Neural cell (in vitro differentiated cells): ENCODE results near the gene NBL1.

Experiments used
- EP300 ChIP-seq: fragments of 450-650 bp; conservative IDR thresholded peaks from 2 replicates; pipeline ENCODE4 v1.6.1; 2014; ENCODE audit warnings: antibody characterized with exemption, mild to moderate bottlenecking, moderate library complexity; ENCODE audit not compliant: poor library complexity, severe bottlenecking
- EZH2 ChIP-seq: fragments of 200-600, 300-800 bp; shearing (Covaris generic), sonication (generic); IDR thresholded peaks from 2 replicates; pipeline ENCODE4 v1.6.1; 2014; ENCODE audit warnings: antibody characterized with exemption, low read length, borderline replicate concordance, mild to moderate bottlenecking; ENCODE audit not compliant: insufficient read depth, poor library complexity, severe bottlenecking
- MXI1 ChIP-seq: fragments of 450-650 bp; conservative IDR thresholded peaks from 2 replicates; pipeline ENCODE4 v1.6.1; 2014; ENCODE audit warnings: antibody characterized with exemption, mild to moderate bottlenecking; ENCODE audit not compliant: poor library complexity, severe bottlenecking
- POLR2AphosphoS5 ChIP-seq: IDR thresholded peaks from 2 replicates; pipeline ENCODE4 v1.6.1; 2012
- RAD21 ChIP-seq: fragments of 450-650 bp; conservative IDR thresholded peaks from 2 replicates; pipeline ENCODE4 v1.6.1; 2014; ENCODE audit warnings: antibody characterized with exemption, mild to moderate bottlenecking, moderate library complexity
- TAF1 ChIP-seq: IDR thresholded peaks from 2 replicates; pipeline ENCODE4 v1.6.1; 2012; ENCODE audit warnings: low read depth
- TF ChIP-seq, protein P1 (sequence below): fragments of 450-650 bp; IDR thresholded peaks from 2 replicates; pipeline ENCODE4 v1.5.1; 2014; ENCODE audit warnings: antibody characterized with exemption, mild to moderate bottlenecking, moderate library complexity; ENCODE audit not compliant: poor library complexity, severe bottlenecking
- TF ChIP-seq, protein P2 (sequence below): IDR thresholded peaks from 2 replicates; pipeline ENCODE4 v1.6.1; 2012; ENCODE audit warnings: borderline replicate concordance

DNA sequence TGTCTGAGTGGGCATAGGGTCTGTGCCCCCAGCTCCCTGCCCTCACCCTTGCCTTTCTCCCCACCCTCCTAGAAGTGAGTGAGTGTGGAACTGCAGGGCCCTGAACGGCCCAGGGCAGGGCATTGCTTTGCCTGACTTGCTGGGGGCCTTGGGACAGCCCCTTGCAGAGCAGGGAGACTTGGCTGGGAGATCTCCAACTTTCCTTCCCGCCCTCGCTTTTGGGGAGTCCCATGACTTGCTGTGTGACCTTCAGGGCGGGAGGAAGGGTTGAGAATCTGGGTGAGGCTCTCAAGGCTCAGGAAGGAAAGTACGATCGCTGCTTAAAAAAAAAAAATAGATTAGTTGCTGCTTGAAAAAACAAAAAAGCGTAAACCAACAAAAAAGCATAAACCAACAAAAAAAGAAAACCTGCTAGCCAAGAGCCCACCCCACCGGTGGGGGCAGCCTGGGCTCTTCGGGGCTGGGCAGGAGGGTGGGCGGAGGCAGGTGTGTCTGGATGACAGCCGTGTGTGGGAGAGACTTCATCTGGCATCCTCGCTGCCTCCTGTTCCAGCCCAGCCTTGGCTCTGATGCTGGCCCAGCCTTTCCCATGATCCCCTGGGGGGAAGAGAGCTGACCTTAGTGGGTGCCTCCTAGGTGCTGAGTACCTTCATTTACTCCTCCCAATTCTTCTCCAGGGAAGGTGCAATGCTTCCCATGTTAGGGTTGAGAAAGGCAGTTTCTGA, 6.5 kb downstream of the NBL1 start:
- TF ChIP-seq, protein P1, sequence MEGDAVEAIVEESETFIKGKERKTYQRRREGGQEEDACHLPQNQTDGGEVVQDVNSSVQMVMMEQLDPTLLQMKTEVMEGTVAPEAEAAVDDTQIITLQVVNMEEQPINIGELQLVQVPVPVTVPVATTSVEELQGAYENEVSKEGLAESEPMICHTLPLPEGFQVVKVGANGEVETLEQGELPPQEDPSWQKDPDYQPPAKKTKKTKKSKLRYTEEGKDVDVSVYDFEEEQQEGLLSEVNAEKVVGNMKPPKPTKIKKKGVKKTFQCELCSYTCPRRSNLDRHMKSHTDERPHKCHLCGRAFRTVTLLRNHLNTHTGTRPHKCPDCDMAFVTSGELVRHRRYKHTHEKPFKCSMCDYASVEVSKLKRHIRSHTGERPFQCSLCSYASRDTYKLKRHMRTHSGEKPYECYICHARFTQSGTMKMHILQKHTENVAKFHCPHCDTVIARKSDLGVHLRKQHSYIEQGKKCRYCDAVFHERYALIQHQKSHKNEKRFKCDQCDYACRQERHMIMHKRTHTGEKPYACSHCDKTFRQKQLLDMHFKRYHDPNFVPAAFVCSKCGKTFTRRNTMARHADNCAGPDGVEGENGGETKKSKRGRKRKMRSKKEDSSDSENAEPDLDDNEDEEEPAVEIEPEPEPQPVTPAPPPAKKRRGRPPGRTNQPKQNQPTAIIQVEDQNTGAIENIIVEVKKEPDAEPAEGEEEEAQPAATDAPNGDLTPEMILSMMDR: no peak
- TF ChIP-seq POLR2AphosphoS5 (no peak), TAF1 (no peak), EP300 (no peak), MXI1 (no peak), EZH2 (no peak), RAD21 (no peak)
- TF ChIP-seq, protein P2, sequence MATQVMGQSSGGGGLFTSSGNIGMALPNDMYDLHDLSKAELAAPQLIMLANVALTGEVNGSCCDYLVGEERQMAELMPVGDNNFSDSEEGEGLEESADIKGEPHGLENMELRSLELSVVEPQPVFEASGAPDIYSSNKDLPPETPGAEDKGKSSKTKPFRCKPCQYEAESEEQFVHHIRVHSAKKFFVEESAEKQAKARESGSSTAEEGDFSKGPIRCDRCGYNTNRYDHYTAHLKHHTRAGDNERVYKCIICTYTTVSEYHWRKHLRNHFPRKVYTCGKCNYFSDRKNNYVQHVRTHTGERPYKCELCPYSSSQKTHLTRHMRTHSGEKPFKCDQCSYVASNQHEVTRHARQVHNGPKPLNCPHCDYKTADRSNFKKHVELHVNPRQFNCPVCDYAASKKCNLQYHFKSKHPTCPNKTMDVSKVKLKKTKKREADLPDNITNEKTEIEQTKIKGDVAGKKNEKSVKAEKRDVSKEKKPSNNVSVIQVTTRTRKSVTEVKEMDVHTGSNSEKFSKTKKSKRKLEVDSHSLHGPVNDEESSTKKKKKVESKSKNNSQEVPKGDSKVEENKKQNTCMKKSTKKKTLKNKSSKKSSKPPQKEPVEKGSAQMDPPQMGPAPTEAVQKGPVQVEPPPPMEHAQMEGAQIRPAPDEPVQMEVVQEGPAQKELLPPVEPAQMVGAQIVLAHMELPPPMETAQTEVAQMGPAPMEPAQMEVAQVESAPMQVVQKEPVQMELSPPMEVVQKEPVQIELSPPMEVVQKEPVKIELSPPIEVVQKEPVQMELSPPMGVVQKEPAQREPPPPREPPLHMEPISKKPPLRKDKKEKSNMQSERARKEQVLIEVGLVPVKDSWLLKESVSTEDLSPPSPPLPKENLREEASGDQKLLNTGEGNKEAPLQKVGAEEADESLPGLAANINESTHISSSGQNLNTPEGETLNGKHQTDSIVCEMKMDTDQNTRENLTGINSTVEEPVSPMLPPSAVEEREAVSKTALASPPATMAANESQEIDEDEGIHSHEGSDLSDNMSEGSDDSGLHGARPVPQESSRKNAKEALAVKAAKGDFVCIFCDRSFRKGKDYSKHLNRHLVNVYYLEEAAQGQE: no peak
